Thyroid gland (tissue), 4 donors: ENCODE results near the gene GRM8. TPM values are rescaled to one million over a fixed set of nuclear protein-coding genes. Genes with fewer than 3 reads are reported as not detected.

Experiments used
- DNase-seq, 2 donors: peaks; one replicate each; pipeline ENCODE4 v3.0.0-alpha.2; 2019
- H3K27ac ChIP-seq, 3 donors: fragments of 200-600 bp; sonication (generic); 1 replicate in 2 of 3; 2 replicates in 1 of 3; pipeline ENCODE4 v1.5.1; 2016 to 2019; ENCODE audit warnings: mild to moderate bottlenecking in 1 of 3, moderate library complexity in 1 of 3
- H3K27me3 ChIP-seq: fragments of 200-600 bp; sonication (generic); one replicate; pipeline ENCODE4 v1.5.1; 2019
- H3K36me3 ChIP-seq, 2 donors: fragments of 200-600 bp; sonication (generic); one replicate each; pipeline ENCODE4 v1.5.1; 2016 to 2019
- H3K4me1 ChIP-seq, 2 donors: fragments of 200-600 bp; sonication (generic); one replicate each; pipeline ENCODE4 v1.5.1; 2017 to 2019
- H3K4me3 ChIP-seq, 3 donors: fragments of 200-600 bp; sonication (generic); replicated peaks in 1 of 3; 1 replicate in 2 of 3; 2 replicates in 1 of 3; pipeline ENCODE4 v1.5.1; 2016; ENCODE audit warnings: mild to moderate bottlenecking in 1 of 3
- H3K9me3 ChIP-seq: fragments of 200-600 bp; sonication (generic); one replicate; pipeline ENCODE4 v1.5.1; 2017
- CTCF ChIP-seq, 6 experiments: fragments of 200-600 bp in 3 of 6; fragments of 450-650 bp in 3 of 6; sonication (generic) in 3 of 6; IDR thresholded peaks; one replicate each; pipeline ENCODE4 v1.5.1; 2016 to 2019; ENCODE audit warnings: antibody characterized with exemption in 6 of 6, mild to moderate bottlenecking in 2 of 6, inconsistent platforms in 1 of 6, moderate library complexity in 1 of 6
- POLR2A ChIP-seq, 2 donors: fragments of 450-650 bp; IDR thresholded peaks; one replicate each; pipeline ENCODE4 v1.6.1; 2017; ENCODE audit warnings: antibody characterized with exemption in 2 of 2, mild to moderate bottlenecking in 2 of 2, moderate library complexity in 1 of 2
- WGBS, 2 donors: methylation state at CpG; one replicate each; pipeline ENCODE4 v1.1.5; 2017; 5-methylcytosine and 5-hydroxymethylcytosine counted together
- intact Hi-C: fragments of 100-400 bp; cut with DNase I; formaldehyde crosslinking; loops from one replicate; pipeline ENCODE4 v1.15.1; 2023
- total RNA-seq, 4 donors: library from RNA; depleted of rRNA; stranded (reverse); fragments of >200 nt; gene quantifications; one replicate each; pipeline ENCODE4 v1.2.3, GENCODE V29; 2016

The GRM8 gene
- total RNA-seq, 4 donors from 2014 or later: 0.54 to 9.5 (median 4.8) TPM

- WGBS, 2 donors: 75 to 82% methylated on average over 1 of the region's 1 CpG
- no peaks in the 10 kb centered on the region for H3K9me3 ChIP-seq
- H3K4me1 ChIP-seq: no peaks in the 10 kb centered on the region
- H3K36me3 ChIP-seq: no peaks in the 10 kb centered on the region
- no peak overlapping the region for H3K27ac ChIP-seq
- H3K4me3 ChIP-seq: no peak overlapping the region
- H3K27me3 ChIP-seq: no peaks in the 10 kb centered on the region
- TF ChIP-seq POLR2A (IDR thresholded peaks at IDR 0.05): no peak
- no peak for TF ChIP-seq CTCF (IDR thresholded peaks at IDR 0.05)
- no peak for DNase-seq
- intact Hi-C loops: no loop called here
These were observed 827.8 kb downstream of the GRM8 start for GRCh38 chr7:126424985-126425384.

GRCh38 chr7:126419047-126419446 lies 833.7 kb downstream of the GRM8 start:
- no peaks in the 10 kb centered on the region for H3K27me3 ChIP-seq
- intact Hi-C loops: no loop called here
- no peak overlapping the region for H3K4me3 ChIP-seq
- H3K27ac ChIP-seq: no peak overlapping the region
- no peak for TF ChIP-seq CTCF (IDR thresholded peaks at IDR 0.05)
- no peak for TF ChIP-seq POLR2A (IDR thresholded peaks at IDR 0.05)
- no peaks in the 10 kb centered on the region for H3K9me3 ChIP-seq
- H3K36me3 ChIP-seq: no peaks in the 10 kb centered on the region
- no peaks in the 10 kb centered on the region for H3K4me1 ChIP-seq
- WGBS, 2 donors: 90 to 92% methylated on average over 4 of the region's 4 CpGs
- DNase-seq: no peak

GRCh38 chr7:126411821-126412383 lies 840.8 kb downstream of the GRM8 start:
- TF ChIP-seq CTCF (IDR thresholded peaks at IDR 0.05): no peak
- no peak for TF ChIP-seq POLR2A (IDR thresholded peaks at IDR 0.05)
- intact Hi-C loops: no loop called here
- WGBS, 2 donors: 77 to 87% methylated on average over 3 of the region's 3 CpGs
- Histone ChIP-seq H3K27ac (no peak overlapping the region), H3K36me3 (no peaks in the 10 kb centered on the region), H3K4me3 (no peak overlapping the region), H3K9me3 (no peaks in the 10 kb centered on the region), H3K4me1 (no peaks in the 10 kb centered on the region), H3K27me3 (no peaks in the 10 kb centered on the region)
- no peak for DNase-seq

GRCh38 chr7:126411032-126411820 lies 841.5 kb downstream of the GRM8 start:
- WGBS, 2 donors: 66 to 70% methylated on average over 3 of the region's 3 CpGs
- H3K9me3 ChIP-seq: no peaks in the 10 kb centered on the region
- H3K4me3 ChIP-seq: no peak overlapping the region
- intact Hi-C loops: no loop called here
- no peaks in the 10 kb centered on the region for H3K27me3 ChIP-seq
- H3K27ac ChIP-seq: no peak overlapping the region
- H3K4me1 ChIP-seq: no peaks in the 10 kb centered on the region
- no peaks in the 10 kb centered on the region for H3K36me3 ChIP-seq
- no peak for TF ChIP-seq POLR2A (IDR thresholded peaks at IDR 0.05)
- no peak for TF ChIP-seq CTCF (IDR thresholded peaks at IDR 0.05)
- no peak for DNase-seq

GRCh38 chr7:126403040-126403439 lies 849.7 kb downstream of the GRM8 start:
- 88 to 90% methylated on average over 1 of the region's 1 CpG for WGBS, 2 donors
- Histone ChIP-seq H3K27me3 (no peaks in the 10 kb centered on the region), H3K4me3 (no peak overlapping the region), H3K9me3 (no peaks in the 10 kb centered on the region), H3K27ac (no peak overlapping the region), H3K4me1 (no peaks in the 10 kb centered on the region), H3K36me3 (no peaks in the 10 kb centered on the region)
- DNase-seq: no peak
- TF ChIP-seq CTCF (IDR thresholded peaks at IDR 0.05) (no peak), POLR2A (IDR thresholded peaks at IDR 0.05) (no peak)
- intact Hi-C loops: no loop called here
